ENCODE data around the gene FER1L5. TPM values are rescaled to one million over a fixed set of nuclear protein-coding genes. Genes with fewer than 3 reads are reported as not detected.

Gene FER1L5
- total and polyA plus RNA-seq, 2 of the 8 experiments (the other 6 are each of a cell fraction or from before 2014, with no cell fraction given), result 0.23 to 0.88 TPM

DNA sequence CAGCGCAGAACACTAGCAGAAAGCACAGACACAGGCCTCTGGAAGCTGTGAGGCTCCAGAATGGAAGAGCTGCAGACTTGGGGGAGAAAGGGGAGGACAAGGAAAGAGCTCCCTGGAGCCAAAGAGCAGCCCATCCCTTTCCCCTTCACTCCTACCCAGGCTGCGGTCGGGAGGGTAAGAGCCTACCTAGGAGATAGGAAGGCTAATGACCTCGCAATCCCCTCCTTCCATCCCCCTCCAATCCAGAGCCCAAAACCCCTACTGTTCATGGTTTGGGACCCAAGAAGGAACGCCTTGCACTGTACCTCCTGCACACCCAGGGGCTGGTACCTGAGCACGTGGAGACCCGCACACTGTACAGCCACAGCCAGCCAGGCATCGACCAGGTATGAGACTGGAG lies 57.5 kb downstream of the FER1L5 start (continued):
- no peak for TF ChIP-seq RFX5 (IDR thresholded peaks at IDR 0.05; ENCODE audit: borderline replicate concordance, low read depth, low read length)
- no peak for TF ChIP-seq POLR2A (IDR thresholded peaks at IDR 0.05; ENCODE audit: control extremely low read depth in 1 of 2, low read depth in 2 of 2, low read length in 2 of 2)
- TF ChIP-seq GABPA (IDR thresholded peaks at IDR 0.05; ENCODE audit: borderline replicate concordance, insufficient read depth, low read length), result no peak
- no peak for TF ChIP-seq POLR2AphosphoS5 (IDR thresholded peaks at IDR 0.05; ENCODE audit: low read depth, low read length)
- TF ChIP-seq KDM1A (IDR thresholded peaks at IDR 0.05; ENCODE audit: borderline replicate concordance, low read length), result no peak
- no peak for TF ChIP-seq ASH2L (IDR thresholded peaks at IDR 0.05; ENCODE audit: low read length)
- no peak for TF ChIP-seq BACH1 (IDR thresholded peaks at IDR 0.05; ENCODE audit: low read length)
- TF ChIP-seq, protein P1, sequence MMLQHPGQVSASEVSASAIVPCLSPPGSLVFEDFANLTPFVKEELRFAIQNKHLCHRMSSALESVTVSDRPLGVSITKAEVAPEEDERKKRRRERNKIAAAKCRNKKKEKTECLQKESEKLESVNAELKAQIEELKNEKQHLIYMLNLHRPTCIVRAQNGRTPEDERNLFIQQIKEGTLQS (IDR thresholded peaks at IDR 0.05; ENCODE audit: insufficient read depth, low read depth, low read length), result no peak
- no peak for TF ChIP-seq POU5F1 (IDR thresholded peaks at IDR 0.05; ENCODE audit: low read depth, low read length)
- no peak for TF ChIP-seq TCF12 (IDR thresholded peaks at IDR 0.05; ENCODE audit: low read depth, low read length)
